ENCODE measurements around the gene SON. TPM values are rescaled to one million over a fixed set of nuclear protein-coding genes. Genes with fewer than 3 reads are reported as not detected.

SON gene
- total and polyA plus RNA-seq, 2 of the 13 experiments (the other 11 are each of a cell fraction or from before 2014, with no cell fraction given) = 61.3 to 78.3 TPM

DNA sequence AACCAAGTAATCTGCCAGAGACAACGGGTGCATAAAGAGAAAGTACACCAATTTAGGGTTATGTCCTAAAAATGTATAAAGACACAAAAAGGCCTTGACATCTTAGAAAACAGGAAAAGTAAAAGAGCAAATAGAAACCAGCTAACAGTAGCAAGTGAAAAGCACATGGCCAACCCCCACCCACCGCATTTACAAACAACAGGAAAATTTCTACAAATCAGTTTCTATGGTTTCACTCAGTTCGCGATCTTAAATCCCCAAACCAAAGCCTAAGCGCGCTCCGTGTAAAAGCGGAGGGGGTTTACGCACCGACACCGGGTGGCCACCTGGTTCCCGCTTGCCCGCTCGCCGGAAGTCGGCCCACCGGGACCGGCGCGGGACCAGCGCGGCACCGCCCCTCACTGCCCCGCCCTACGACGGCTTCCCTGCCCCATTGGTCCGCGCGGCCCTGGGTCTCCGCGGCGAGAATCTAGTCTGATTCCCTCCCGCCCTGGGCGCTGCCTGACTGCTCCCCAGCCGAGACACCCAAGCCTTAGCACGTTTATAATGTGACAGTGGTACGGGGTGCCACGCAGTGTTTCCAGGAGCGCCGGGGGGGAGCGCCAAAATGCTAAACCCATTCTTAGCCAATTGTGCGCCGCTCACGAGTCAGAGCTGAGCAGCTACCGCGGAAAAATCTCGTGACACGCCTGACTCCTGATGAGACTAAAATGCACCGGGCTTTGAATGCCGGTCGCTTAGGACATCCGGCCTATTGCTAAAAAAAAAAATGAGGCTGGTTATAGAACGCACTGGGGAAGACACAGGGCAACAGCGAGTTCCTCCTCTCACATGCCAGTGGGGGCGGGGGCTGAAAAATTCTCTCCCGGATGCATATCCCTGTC is 840 bp upstream of the SON start, which contains the start of gene GART (continued):
- TF ChIP-seq, protein P1, sequence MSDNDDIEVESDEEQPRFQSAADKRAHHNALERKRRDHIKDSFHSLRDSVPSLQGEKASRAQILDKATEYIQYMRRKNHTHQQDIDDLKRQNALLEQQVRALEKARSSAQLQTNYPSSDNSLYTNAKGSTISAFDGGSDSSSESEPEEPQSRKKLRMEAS (IDR thresholded peaks at IDR 0.05) = peak; percentile 78
- TF ChIP-seq, protein P2, sequence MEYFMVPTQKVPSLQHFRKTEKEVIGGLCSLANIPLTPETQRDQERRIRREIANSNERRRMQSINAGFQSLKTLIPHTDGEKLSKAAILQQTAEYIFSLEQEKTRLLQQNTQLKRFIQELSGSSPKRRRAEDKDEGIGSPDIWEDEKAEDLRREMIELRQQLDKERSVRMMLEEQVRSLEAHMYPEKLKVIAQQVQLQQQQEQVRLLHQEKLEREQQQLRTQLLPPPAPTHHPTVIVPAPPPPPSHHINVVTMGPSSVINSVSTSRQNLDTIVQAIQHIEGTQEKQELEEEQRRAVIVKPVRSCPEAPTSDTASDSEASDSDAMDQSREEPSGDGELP (IDR thresholded peaks at IDR 0.05; ENCODE audit: borderline replicate concordance, low read depth) = peak; percentile 68; the same call in 1 of the 2 replicates
- TF ChIP-seq U2AF2 (IDR thresholded peaks at IDR 0.05; ENCODE audit: low read depth, low read length) = peak; percentile 29; the same call in 1 of the 2 replicates
- 0 out of 2 replicates have a peak, but pooled peaks have one; percentile 19 for TF ChIP-seq PPARG (CRISPR knock-in tag; conservative IDR thresholded peaks at IDR 0.05)
- 0 out of 2 replicates have a peak, but pooled peaks have one; percentile 52 for TF ChIP-seq GZF1 (CRISPR knock-in tag; IDR thresholded peaks at IDR 0.05)
- TF ChIP-seq SALL1 (CRISPR knock-in tag; IDR thresholded peaks at IDR 0.05) = peak; percentile 43
- peak; percentile 72 for TF ChIP-seq ZFP82 (CRISPR knock-in tag; IDR thresholded peaks at IDR 0.05; ENCODE audit: borderline replicate concordance)
- TF ChIP-seq SSRP1 (CRISPR knock-in tag; IDR thresholded peaks at IDR 0.05) = peak; percentile 69; the same call in 1 of the 2 replicates
- TF ChIP-seq ZNF816 (CRISPR knock-in tag; IDR thresholded peaks at IDR 0.05; ENCODE audit: borderline replicate concordance) = peak; percentile 91
- TF ChIP-seq ZNF558 (CRISPR knock-in tag; IDR thresholded peaks at IDR 0.05; ENCODE audit: borderline replicate concordance) = no peak
- TF ChIP-seq ZNF629 (CRISPR knock-in tag; conservative IDR thresholded peaks at IDR 0.05) = 0 out of 2 replicates have a peak, but pooled peaks have one; percentile 22
- 0 out of 2 replicates have a peak, but pooled peaks have one; percentile 48 for TF ChIP-seq BRF2 (CRISPR knock-in tag; IDR thresholded peaks at IDR 0.05)
- TF ChIP-seq ZSCAN20 (CRISPR knock-in tag; IDR thresholded peaks at IDR 0.05; ENCODE audit: borderline replicate concordance) = no peak
- TF ChIP-seq HOXA3 (CRISPR knock-in tag; IDR thresholded peaks at IDR 0.05) = peak; percentile 75
- TF ChIP-seq ZFP41 (CRISPR knock-in tag; IDR thresholded peaks at IDR 0.05; ENCODE audit: borderline replicate concordance) = 0 out of 2 replicates have a peak, but pooled peaks have one; percentile 26
- TF ChIP-seq ZBTB2 (CRISPR knock-in tag; IDR thresholded peaks at IDR 0.05; ENCODE audit: low read depth) = peak; percentile 99
- TF ChIP-seq TBX2 (CRISPR knock-in tag; IDR thresholded peaks at IDR 0.05; ENCODE audit: borderline replicate concordance) = peak; percentile 11; the same call in 1 of the 2 replicates
- 0 out of 2 replicates have a peak, but pooled peaks have one; percentile 23 for TF ChIP-seq KMT2B (CRISPR knock-in tag; IDR thresholded peaks at IDR 0.05)
- TF ChIP-seq REXO4 (CRISPR knock-in tag; IDR thresholded peaks at IDR 0.05; ENCODE audit: borderline replicate concordance) = no peak
- TF ChIP-seq ZNF232 (CRISPR knock-in tag; IDR thresholded peaks at IDR 0.05; ENCODE audit: borderline replicate concordance) = 0 out of 2 replicates have a peak, but pooled peaks have one; percentile 5
- TF ChIP-seq ZMYM3 (CRISPR knock-in tag; IDR thresholded peaks at IDR 0.05) = no peak
- peak; percentile 11; the same call in 1 of the 2 replicates for TF ChIP-seq ZNF788 (CRISPR knock-in tag; IDR thresholded peaks at IDR 0.05; ENCODE audit: borderline replicate concordance)
- TF ChIP-seq PAF1 (CRISPR knock-in tag; IDR thresholded peaks at IDR 0.05) = no peak

Measured in HepG2 (cell line).